Measurements from ENCODE around the gene CLCNKB.
"Not testable (repeated sequence)": the region's sequence is repeated elsewhere in the genome, so short reads cannot be mapped to it uniquely, and the experiment has no call there.

CLCNKB gene

DNA sequence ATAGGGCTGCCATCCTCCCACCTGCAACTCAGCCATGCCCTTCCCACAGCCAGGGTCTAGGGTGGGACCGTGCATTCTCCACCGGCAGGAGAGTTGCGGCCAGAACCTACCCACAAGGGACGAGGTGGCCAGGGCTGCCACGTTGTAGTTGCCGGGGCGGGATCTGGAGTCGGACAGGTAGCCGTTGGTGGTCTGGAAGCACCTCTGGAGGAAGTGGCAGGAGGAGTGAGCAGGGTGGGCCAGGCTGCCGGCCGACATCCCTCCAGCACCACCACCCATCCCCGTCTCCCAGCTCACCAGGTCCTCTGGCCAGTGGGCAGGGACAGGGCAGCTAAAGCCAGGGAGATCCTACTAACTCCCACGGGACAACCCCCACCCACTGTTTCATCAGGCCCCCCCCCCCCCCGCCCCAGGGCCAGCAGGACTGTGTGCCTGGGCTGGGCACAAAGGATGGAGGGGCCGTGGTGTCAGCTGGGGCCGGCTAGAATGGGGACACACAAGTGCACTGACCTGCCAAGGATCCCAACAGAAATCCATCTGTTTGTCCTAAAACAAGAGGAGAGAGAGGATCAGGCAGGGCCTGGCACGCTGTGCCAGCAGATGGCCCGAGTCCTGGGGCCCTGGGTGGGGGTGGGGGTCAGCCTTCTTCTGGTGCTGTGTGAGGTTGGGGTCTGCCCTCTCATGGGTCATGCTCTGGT is 18.6 kb downstream of the CLCNKB start:
- DNase-seq: not testable (repeated sequence)

DNA sequence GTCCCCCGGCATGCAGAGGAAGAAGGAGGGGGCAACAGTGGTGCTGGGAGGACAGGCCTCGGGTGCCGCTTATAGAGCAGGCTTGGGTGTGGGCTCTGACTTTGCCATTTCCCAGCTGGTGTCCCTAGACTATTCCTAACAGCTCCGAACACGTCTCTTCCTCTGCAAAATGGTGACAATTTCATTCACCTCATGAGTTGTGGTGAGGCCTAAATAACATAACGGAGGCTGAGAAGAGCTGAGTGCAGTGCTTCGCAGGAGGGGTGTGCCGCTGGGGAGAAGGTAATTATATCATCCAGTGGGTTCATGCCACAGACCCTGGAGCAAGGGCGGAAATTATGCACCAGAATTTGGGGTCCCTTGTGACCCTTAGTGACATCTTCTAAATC is 19.1 kb downstream of the CLCNKB start:
- not testable (repeated sequence) for DNase-seq

DNA sequence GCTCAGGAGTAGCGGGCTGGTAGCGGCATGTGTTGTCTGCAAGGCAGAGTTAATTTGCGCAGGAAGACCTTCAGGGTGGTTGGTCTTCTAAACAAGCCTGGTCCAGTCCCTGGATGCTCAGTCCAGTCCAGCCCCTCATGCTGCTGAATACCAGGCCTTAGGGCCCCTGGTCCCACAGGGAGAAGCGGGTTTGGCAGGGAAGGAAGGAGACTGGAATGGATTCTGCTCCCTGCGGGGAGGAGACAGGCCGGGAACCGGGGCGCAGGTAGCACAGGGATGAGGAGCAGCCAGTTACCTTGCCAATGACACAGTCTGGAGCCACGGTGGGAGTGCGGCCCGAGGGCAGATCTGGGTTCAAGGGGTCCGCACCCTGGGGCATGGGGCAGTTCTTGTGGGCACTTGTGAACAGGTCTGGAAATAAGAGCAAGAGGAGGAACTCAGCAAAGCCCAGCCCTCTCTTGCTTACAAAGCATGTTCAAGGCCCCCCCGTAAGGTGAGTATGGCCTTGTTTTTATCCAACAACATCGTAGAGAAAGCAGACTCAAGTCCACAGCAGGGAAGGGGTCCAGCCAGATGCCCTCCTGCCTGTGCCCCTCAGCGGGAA is 19.7 kb downstream of the CLCNKB start:
- DNase-seq: no peak

DNA sequence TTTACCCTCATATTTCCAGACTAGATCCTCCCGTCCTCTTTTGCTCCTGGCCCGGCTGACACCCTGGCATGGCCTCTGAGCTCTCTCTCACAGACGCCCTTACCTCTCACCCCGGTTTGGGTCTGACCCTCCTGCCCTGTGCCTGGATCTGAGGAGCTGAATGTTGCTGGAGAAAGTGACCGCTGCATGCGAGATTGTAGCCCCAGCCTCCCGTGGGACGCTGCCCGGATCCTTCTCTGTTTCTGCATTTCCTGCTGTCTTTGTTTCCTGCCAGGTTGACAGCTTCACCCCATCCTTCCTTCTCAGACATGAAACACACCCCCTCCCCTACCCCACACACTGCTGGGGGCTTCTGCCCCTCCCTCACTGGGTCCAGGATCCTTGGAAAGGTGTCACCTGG is 20.3 kb downstream of the CLCNKB start:
- no peak for DNase-seq

DNA sequence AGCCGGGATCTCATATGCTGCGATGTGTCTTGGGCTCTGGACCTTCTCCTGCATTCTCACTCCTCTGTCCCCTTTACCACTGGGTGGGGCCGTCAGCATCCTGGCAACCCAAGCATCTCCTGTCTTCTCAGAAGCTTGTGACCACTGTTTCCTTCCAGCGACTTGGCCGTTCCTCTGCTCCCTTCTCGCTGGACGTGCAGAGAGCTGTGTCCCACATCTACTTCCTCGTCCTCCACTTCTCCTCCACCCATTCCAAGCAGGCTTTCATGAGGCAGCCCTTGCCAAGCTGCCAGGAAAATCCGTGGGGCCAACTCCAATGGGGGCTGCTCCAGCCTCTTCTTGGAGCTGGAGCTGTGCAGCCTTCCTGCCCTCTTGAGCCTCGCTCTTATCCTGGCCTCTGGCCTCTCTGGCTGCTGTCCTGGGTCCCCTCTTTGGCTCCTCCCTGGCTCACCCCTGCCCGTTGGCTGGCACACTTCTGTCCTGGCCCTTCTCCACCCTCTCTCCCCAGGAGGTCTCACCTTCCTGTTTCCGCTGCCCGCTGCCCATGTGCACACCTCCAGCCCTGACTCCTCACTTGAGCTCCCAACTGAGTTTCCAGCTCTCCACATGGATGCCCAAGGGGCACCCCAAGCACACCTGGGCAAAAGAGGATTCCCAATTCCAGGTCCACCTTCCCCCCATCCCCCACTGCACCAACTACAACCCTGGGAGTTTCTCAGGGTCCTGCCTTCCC is 21.1 kb downstream of the CLCNKB start:
- DNase-seq: no peak

DNA sequence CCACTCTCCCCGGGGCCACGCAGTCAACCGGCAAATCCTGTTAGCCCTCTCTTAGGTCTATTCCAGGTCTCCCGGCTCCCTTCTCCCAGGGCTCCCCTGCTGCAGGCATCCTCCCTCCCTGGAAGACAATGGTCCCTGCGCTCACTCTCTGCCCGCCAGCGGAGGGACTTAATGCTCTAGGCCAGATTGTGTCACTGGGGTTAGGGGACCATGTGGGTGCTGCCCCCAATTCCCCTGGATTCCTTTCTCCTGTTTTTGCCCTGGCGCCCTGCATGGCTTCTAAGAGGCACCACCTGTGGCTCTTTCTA is 21.6 kb downstream of the CLCNKB start:
- no peak for DNase-seq

DNA sequence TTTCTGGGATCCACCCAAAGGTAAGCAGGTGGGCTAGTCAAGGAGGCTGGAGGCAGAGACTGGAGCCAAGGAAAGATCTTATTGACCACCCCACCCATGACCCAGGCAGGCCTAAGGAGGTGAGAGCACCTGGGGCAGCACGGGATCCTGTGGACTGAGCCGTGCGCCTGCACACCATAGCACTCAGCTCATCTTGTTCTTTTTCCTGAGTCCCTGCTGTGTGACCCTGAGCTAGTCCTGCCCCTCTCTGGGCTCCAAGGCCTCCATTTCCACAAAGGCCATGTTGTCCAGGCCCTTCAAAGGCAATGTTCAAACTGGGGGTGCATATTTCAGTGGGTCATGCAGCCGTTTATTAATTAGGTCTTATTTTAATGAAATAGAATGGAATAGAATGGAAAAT is 22.7 kb downstream of the CLCNKB start:
- DNase-seq: no peak

DNA sequence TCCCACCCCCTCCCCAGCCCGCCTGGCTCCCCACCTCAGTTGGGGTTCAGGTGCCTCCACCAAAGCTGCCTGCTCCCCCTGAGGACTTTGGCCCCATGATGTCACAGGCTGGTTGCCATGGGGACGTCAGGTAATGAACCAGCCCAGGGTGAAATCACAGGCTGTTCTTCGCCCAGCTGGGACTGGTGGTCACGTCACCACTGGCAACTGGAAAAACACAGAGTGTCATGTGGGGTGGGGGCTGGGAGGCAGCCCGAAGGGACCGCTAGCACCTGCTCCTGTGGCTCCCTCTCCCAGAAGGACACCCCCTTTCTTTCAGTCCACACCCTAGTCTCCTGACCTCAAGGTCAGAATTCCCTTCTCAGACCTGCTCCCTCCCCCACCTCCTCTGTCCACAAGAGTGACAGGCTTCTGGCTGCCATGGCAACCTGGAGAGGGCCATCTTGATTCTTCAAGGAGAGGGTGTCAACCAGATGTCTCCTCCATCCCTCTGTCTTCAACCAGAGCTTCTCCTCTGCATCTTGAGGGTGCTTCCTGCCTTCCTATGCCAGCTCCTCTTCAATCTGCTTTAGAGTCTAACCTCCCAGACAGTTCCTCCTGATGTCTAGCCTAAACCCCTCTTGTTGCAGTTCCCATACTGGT is 23.7 kb downstream of the CLCNKB start:
- DNase-seq: no peak

DNA sequence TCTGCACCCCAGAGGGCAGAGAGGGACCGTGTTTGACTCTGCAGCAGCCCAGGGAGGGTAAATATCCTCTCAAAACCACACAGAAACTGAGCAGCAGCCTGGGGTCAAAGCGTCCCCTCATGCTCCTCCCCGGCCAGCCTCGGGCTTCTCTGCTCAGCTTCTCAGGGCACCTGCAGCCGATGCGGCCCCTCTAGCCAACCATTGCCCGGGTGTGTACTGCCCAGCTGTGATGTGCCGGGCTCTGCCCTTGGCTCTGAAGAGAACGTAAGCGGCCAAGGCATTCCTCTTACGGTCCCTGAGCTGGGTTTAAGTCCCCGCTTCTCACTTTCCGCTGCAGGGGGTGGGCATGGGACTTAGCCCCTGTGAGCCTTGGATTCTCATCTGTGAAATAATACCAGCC is 24.4 kb downstream of the CLCNKB start:
- DNase-seq: no peak

DNA sequence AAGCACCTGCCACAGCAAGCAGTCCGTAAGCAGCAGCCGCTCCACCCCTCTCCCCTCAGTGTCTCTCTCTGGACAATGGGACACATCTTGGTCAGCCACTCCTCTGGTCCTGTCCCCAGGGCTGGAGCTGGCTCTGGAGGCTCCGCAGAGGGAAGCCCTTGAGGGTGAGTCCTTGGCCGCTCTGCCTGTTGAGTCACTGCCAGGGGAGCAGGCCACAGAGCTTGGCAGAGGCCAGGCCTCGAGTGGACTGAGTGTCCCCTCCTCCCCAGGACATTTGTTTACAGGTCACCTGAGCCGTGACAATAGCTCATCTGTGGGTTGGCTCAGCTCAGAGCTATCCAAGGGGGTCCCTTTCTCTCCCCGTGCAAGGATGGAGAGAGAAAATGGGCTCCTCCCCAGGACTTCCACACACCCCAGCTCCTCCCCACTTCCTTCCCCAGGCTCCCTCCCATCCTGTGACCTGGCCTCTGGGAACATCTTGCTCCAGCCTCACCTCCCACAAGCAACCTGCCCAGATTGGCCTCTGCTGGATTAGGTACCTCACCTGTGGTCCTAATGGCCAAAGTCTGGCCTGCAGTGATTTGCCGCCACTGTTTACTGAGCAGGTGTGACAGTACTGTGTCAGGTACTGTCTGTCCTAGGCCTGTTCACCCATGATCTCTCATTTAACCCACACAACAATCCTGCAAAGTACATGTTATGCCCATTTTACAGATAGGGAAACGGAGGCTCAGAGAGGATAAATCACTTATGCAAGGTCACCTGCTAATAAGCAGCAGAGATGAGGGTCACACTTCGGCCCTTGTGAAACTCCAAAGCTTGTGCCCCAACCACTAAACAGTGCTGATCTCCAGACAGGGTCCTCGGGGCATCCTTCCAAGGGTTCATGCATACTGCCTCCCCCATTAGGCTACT is 25.0 kb downstream of the CLCNKB start:
- no peak for DNase-seq

DNA sequence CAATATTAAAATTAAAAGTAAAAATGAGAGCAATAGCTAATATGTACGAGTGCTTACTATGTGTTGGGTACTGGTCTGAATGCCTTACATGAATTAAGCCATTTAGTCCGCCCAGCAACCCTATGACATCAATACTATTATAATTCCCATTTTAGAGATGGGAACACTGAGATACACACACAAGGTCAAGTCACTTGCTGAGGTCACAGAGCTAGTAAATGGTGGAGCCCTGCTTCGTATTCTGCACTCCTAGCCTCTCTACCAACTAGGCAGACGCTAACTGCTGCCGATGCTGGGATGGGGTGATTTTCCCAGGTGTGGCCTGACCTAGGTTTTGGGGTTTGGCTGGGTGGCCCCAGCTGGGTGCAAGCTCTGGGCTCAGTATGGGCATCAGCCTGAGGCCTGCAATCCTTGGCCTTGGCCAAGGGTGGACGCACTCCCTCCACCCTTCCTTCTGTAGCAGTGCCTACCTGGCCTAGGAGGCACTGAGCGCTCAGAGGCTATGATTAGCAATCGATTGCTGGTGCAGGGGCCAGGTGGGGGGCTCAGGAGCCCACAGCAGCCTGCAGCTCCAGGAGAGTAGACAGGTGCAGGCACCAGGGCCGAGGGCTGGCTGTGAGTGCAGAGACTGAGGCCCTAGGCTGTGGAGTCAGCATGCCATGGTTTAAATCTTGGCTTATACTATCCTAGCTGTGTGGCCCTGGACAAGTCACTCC is 27.2 kb downstream of the CLCNKB start:
- no peak for DNase-seq

DNA sequence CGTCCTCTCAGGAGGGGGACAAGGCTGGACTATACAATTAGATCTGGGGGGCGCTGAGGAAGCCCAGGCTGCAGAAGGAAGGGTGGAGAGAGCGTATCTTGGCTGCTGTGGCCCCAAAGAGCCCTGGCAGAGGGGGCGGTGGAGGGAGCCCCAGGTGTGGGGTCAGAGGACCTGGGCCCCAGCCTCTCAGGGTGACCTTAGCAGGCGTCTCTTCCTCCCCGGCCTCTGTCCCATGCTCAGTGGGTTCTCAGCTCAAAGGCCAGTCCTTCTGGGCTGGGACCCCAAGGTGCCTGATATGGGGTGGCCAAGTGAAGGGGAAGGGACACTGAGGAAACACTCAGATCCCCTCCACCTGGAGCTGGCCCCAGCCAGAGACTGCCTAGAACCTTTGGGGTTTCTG is 28.0 kb downstream of the CLCNKB start:
- DNase-seq: no peak

DNA sequence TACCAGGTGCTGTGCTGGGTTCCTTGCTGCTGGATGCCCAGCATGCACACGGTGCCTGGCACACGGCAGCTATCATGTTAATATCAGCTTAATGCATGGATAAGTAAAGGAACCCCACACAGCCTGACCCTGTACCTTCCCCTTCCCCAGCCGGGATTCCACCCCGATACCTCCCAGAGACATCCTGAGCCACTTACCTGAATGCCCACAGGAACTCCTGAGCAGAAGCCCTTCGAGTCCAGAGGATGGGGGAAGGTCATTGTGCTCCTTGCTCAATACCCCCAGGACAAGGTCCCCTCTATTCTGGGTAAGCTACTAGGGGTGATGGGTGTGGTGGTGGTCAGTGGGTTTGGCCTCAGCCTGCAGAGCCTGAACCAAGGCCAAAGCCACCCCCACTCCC is 28.5 kb downstream of the CLCNKB start:
- DNase-seq: no peak

DNA sequence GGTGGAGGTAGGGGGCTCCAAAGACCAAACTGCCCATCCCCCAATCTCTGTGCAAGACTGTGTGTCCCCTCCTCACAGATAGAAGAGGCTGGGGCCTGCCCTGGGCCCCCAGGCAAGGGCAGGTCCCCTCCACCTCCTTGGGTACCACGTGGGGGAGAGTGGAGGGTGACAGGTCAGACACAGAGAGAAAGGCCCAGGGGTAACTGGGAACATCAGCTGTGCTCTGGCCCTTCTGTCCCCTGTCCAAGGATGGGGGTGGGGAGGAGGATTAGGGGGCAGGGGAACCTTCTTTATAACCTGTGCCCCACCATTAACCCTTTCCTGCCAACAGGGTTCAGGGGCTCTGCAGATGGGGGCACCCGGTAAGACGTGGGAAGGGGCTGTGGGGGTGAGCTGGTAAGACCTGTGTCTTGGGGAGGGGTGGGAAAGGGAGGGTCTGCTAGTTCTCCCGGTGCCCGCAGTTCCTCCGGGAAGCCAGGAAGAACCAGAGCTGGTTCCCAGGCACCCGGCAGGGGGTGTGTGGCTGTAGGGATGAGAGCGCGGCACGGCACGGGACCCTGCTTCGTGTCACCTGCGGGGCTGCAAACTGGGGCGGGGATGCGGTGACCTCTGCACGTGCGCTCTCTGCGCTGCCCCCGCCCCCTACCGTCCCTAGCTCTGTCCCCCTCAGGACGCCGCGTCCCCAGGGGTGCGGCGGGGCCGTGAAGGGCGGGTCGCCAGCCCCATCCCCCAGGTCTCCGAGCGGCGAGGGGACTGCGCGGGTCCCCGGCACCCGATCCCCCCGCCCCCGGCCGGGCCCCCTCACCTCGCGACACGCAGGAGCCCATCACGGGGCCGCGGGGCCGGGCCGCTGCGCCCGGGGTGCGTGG is 29.3 kb downstream of the CLCNKB start:
- DNase-seq: no peak

DNA sequence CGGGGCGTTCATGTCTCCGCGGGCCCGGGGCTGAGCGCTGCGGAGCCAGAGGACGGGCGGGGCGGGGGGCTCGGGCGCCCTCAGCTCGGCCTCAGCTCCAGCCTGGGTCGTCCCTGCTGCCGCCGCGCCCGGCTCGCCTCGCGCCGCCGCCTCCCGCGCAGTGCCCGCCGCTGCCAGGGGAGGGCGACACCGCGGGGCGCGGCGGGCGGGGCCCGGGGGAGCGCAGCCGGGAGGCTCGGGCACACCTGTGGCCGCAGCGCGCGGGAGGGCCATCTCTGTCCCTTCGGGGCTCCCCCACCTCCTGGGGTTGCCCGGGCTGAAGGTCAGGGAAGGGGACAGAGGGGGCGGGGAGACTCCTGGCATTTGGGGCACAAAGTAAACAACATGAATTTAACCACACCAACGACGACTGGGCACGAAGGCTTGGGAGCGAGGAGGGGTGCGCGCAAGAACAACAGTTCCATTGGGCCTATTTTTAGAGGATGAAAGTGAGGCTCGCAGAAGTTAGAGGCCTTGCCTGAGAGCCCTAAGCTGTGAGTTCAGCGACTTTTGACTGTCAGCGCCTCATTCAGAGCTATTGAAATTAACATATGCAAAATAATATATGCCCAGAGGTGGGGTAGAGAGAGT is 30.0 kb downstream of the CLCNKB start, which contains the start of gene FAM131C:
Gene FAM131C, minus strand, starts transcription at position 162 of the 630 bp plus-strand sequence. CDS start 209 bp downstream, outside the sequence.
- peak; percentile 14 for DNase-seq

DNA sequence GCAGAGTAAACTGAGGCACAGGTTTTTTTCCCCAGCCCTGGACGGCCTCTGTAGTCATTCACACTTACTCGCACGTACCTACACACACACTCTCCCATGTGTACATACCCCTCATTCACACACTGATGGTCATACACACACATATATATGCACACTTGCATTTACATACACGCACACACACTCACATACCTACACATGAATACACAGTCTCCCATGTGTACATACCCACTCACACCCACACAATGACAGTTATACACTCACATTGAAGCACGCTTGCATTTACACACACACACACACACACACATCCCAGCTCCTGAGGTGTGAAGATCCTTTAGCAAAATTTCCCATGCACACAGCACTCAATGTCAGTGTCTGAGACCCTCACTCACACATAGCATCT is 30.6 kb downstream of the CLCNKB start:
- no peak for DNase-seq

DNA sequence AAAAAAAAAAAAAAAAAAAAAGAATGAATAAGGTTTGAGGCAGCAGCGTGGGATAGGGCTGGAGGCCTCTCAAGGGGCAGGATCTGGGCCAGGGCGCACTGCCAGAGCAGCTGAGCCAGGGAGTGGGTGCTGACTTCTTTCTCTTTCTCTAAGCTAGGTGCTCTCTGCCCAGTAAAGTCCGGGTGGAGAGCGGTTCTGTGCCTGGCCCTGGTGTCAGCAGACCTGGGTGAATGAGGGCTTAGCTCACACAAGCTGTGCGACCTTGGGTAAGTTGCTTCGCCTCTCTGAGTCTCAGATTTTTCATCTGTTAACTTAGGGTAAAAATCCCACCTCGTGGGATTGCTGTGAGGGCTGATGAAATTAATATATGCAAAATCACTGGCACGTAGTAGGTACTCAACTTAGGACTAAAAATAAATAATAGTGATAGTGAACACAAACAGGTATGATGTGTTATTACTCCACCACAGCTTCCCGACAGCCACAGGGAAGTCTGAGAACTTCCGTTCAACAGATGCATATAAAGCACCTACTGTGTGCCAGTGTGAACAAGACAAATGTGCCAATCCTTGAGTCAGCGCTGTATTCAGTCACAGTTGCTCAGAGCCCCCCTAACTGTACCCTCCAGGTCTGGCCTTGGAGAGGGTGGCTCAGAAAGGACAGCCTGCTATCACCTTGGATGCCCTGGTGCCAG is 31.9 kb downstream of the CLCNKB start:
- DNase-seq: no peak

DNA sequence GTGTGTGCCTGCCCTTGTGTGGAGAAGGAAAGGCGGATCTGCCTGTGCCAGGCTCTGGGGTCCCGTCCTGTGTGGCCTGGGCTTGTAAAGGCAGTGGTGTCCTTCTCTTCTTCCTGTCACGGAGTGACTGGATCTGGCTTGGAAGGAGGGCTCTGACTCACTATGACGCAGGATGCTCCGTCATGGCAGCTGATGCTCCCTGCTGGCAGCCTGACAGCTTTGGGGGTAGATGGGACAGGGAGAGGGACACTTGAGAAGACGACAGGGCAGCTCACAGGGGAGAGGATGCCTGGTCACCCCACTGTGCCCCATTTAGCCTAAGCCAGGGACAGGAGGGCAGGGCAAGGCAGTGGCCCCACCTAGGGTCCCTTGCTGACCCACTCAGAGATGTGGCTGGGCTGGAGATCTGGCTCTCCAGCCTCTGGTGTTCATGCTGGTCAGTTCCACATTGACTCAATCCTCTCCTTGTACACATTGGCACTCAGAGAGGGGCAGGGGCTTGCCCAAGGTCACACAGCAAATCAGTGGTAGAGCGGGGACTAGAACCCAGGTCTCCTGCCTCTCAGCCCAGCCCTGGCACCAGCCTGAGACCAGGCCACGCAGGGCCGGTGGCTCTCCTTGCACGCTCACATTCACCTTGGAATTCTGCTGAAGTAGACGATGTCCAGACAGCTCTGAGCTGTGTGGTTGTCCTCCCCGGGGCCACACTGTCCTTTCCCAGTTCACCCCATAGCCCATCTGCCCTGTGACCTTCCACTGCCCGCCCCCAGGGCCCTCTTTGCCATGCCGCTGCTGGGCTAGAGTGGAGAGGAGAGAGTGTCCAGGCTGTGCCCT is 32.7 kb downstream of the CLCNKB start:
- no peak for DNase-seq

DNA sequence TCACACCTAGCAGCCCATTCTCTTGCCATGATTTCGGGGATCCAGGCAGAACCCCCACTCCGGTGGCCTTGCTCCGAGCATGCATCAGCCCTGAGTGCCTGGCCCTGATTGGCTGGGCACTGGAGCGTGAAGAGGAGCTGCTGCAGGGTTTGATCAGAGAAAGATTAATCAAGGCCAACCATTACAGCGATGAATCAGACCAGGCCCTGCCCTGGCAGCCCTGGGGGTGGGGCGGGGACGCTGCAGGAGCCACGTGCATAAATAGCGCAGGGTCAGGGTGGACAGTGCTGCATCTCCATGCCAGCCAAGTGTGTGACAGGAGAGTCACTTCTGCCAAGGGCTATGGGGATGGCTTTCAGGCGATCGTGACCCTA is 33.3 kb downstream of the CLCNKB start:
- DNase-seq: no peak
